Smooth muscle cell (in vitro differentiated cells): Measurements from ENCODE around the gene HUS1. TPM values are rescaled to one million over a fixed set of nuclear protein-coding genes. Genes with fewer than 3 reads are reported as not detected.
A peak's percentile ranks its signal among the peaks of the same experiment; 100 is the strongest.

Experiments
- DNase-seq: peaks from one replicate; lab custom pipeline; 2025; ENCODE audit not compliant: unreplicated experiment; lab: John Stamatoyannopoulos, UW
- H2AFZ ChIP-seq: fragments of 200-600 bp; sonication (generic); 2 replicates; pipeline ENCODE4 v1.6.0; 2016; ENCODE audit warnings: antibody characterized with exemption, low read depth, mild to moderate bottlenecking
- H3F3A ChIP-seq: fragments of 200-600 bp; sonication (generic); 2 replicates; pipeline ENCODE4 v1.6.0; 2017; ENCODE audit warnings: antibody characterized with exemption, low read depth
- H3K27ac ChIP-seq: fragments of 200-600 bp; sonication (generic); 2 replicates; pipeline ENCODE4 v1.5.1; 2016; ENCODE audit warnings: low read depth, mild to moderate bottlenecking
- H3K27me3 ChIP-seq: fragments of 200-600 bp; sonication (generic); 2 replicates; pipeline ENCODE4 v1.6.1; 2016; ENCODE audit warnings: low read depth, mild to moderate bottlenecking
- H3K36me3 ChIP-seq: fragments of 200-600 bp; sonication (generic); 2 replicates; pipeline ENCODE4 v1.5.1; 2016; ENCODE audit warnings: low read depth
- H3K4me1 ChIP-seq: fragments of 200-600 bp; sonication (generic); 2 replicates; pipeline ENCODE4 v1.5.1; 2016; ENCODE audit warnings: low read depth
- H3K4me2 ChIP-seq: fragments of 200-600 bp; sonication (generic); 2 replicates; pipeline ENCODE4 v1.6.0; 2016; ENCODE audit warnings: mild to moderate bottlenecking
- H3K4me3 ChIP-seq: fragments of 200-600 bp; sonication (generic); 2 replicates; pipeline ENCODE4 v1.5.1; 2016; ENCODE audit warnings: mild to moderate bottlenecking
- H3K79me2 ChIP-seq: fragments of 200-600 bp; sonication (generic); 2 replicates; pipeline ENCODE4 v1.6.0; 2016; ENCODE audit warnings: low read depth, mild to moderate bottlenecking
- H3K9ac ChIP-seq: fragments of 200-600 bp; sonication (generic); 2 replicates; pipeline ENCODE4 v1.6.0; 2016; ENCODE audit warnings: low read depth
- H3K9me3 ChIP-seq: fragments of 200-600 bp; sonication (generic); replicated peaks from 2 replicates; pipeline ENCODE4 v1.5.1; 2016; ENCODE audit warnings: low read depth
- H4K20me1 ChIP-seq: fragments of 200-600 bp; sonication (generic); 2 replicates; pipeline ENCODE4 v1.6.0; 2016; ENCODE audit warnings: low read depth
- WGBS: methylation state at CpG from one replicate; pipeline ENCODE4 v1.1.7; 2016; ENCODE audit warnings: low lambda C conversion rate; 5-methylcytosine and 5-hydroxymethylcytosine counted together
- polyA plus RNA-seq: library from polyadenylated mRNA; unstranded; fragments of >200 nt; fragmentation: Nextera tagmentation; extraction: Ambion mirVana; gene quantifications from 2 replicates; pipeline ENCODE4 v1.2.1, GENCODE V29; 2016
- total RNA-seq: library from RNA; depleted of rRNA; stranded (reverse); fragments of >200 nt; gene quantifications from 2 replicates; pipeline ENCODE4 v1.2.3, GENCODE V29; 2014
- TF ChIP-seq, protein P1 (sequence below): fragments of 200-600 bp; sonication (generic); IDR thresholded peaks from 2 replicates; pipeline ENCODE4 v1.5.1; 2017; ENCODE audit warnings: borderline replicate concordance, mild to moderate bottlenecking, antibody characterized with exemption; ENCODE audit not compliant: insufficient read depth, poor library complexity, severe bottlenecking

Gene HUS1
- total and polyA plus RNA-seq, 2 experiments from 2014 or later, result 13.2 to 35.8 TPM

DNA sequence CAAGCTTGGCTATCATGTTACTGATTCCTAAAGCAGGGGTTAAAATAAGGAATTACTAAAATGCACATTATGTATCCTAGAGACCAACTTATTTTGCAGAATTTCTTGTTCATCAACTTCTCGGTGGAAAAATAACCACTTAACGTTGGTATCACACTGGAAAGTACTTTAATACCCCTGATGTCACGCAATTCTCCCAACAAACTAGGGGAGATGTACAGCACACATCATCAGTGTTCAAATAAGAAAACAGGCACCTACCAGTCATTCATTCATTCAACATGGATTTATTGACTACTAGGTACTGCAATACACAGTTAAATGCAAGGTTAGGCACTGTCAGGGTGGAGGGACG, 648 bp downstream of the HUS1 start:
- Histone ChIP-seq H3K79me2 (peaks cover 9% of the 10 kb centered on the region), H3F3A (peaks cover 10% of the 10 kb centered on the region), H3K27ac (peak overlapping the region; percentile 67), H3K9me3 (no peaks in the 10 kb centered on the region), H4K20me1 (no peaks in the 10 kb centered on the region), H3K4me3 (peak overlapping the region; percentile 85), H3K36me3 (peaks cover 14% of the 10 kb centered on the region), H3K4me2 (peak overlapping the region; percentile 100), H3K9ac (peak overlapping the region; percentile 88), H3K4me1 (peaks cover 8% of the 10 kb centered on the region), H2AFZ (peak overlapping the region; percentile 56), H3K27me3 (no peaks in the 10 kb centered on the region)
- TF ChIP-seq, protein P1, sequence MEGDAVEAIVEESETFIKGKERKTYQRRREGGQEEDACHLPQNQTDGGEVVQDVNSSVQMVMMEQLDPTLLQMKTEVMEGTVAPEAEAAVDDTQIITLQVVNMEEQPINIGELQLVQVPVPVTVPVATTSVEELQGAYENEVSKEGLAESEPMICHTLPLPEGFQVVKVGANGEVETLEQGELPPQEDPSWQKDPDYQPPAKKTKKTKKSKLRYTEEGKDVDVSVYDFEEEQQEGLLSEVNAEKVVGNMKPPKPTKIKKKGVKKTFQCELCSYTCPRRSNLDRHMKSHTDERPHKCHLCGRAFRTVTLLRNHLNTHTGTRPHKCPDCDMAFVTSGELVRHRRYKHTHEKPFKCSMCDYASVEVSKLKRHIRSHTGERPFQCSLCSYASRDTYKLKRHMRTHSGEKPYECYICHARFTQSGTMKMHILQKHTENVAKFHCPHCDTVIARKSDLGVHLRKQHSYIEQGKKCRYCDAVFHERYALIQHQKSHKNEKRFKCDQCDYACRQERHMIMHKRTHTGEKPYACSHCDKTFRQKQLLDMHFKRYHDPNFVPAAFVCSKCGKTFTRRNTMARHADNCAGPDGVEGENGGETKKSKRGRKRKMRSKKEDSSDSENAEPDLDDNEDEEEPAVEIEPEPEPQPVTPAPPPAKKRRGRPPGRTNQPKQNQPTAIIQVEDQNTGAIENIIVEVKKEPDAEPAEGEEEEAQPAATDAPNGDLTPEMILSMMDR, result no peak
- no peak for DNase-seq
- 25% methylated on average over 4 of the region's 4 CpGs for WGBS

DNA sequence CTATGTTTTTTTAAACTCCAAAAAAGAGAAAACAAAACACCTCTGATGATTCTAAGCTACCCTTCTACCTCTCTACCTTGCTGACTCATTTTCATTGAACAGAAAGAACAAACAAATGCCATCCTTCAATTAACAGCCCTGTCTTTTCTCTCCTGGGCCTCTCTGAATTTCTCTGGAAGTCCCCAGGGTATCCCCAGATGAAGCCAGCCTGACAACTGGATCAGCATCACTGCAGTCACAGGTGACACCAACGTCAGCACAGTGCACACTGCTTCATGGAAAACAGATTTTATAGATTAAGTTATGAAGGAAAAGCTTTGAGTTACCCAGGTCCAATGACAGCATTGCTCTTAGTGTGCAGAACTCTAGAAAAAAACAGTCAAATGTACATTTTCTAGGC, 5.7 kb downstream of the HUS1 start:
- Histone ChIP-seq H4K20me1 (no peaks in the 10 kb centered on the region), H3K4me2 (no peak overlapping the region), H3K27me3 (no peaks in the 10 kb centered on the region), H3K4me1 (peaks cover 6% of the 10 kb centered on the region), H3K79me2 (peaks cover 9% of the 10 kb centered on the region), H3K9me3 (no peaks in the 10 kb centered on the region), H3F3A (no peaks in the 10 kb centered on the region), H2AFZ (no peak overlapping the region), H3K36me3 (peaks cover 22% of the 10 kb centered on the region), H3K27ac (no peak overlapping the region), H3K4me3 (no peak overlapping the region), H3K9ac (no peak overlapping the region)
- DNase-seq, result no peak
- WGBS, result 95% methylated on average over 1 of the region's 1 CpG
- TF ChIP-seq, protein P1, result no peak

DNA sequence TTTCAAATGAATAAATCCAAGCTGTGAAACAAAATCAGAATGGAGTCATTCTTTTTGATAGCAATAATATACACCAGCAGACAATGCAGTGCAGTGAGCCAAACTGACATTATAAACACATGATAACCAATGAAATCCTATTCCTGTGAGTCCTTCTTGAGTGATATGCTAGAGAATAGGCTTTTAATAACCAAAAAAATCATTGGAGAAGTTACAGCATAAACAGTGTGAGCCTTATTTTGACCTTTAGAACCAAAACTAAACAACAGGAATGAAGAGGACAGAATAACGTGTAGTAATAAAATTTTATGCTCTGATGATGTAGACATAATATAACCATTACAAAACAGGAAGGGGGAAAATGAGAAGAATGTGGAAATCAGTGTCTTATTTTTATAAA, 8.7 kb downstream of the HUS1 start:
- TF ChIP-seq, protein P1, result no peak
- Histone ChIP-seq H3K27me3 (no peaks in the 10 kb centered on the region), H3F3A (no peaks in the 10 kb centered on the region), H3K4me3 (no peak overlapping the region), H3K4me2 (no peak overlapping the region), H2AFZ (no peak overlapping the region), H3K79me2 (no peaks in the 10 kb centered on the region), H3K9me3 (no peaks in the 10 kb centered on the region), H3K27ac (no peak overlapping the region), H3K4me1 (no peaks in the 10 kb centered on the region), H3K36me3 (peaks cover 19% of the 10 kb centered on the region), H3K9ac (no peak overlapping the region), H4K20me1 (no peaks in the 10 kb centered on the region)
- no peak for DNase-seq
- 93% methylated on average over 1 of the region's 1 CpG for WGBS

DNA sequence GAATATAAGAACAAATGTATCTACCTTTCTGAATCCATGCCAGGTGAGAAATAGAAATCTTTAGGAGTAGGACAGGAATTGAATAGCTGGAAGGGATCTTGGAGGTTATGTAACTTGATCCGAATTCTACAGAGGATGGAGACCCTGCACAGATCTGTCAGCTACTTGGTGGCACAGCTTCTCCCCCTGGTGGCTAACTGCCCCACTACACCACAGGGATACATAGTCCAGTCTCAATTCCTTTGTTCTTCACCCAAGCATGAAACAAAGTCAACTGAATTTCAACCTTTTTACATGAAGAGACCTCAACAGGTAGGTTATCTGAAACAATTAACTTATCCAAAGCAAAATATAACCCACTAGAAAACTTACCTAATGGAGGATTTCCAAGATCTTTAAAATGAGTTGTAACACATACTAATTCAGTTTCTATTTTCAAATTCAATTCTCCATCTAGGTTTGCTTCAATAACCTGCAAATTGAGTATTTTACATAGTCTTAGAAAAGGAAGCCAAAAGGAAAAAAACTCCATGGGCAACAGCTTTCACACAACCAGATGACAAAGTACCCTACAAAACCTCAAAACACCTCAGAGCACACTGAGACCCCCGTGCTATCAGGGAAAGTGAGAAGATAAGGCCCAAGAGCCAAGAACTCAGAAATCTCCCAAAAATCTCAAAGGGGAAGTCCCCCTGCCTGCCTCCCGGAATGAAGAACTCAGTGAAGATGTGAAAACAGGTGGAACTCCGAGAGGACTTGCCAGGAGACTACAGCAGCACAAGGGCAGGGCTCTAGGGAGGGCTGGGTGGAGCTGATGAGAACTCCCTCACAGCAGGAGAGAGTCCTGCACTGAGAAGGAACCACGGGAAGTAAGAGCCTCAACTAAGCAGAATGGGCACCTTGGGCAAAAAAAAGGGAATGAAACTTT, 10.3 kb downstream of the HUS1 start:
- Histone ChIP-seq H2AFZ (no peak overlapping the region), H3K27me3 (no peaks in the 10 kb centered on the region), H3K9me3 (no peaks in the 10 kb centered on the region), H3K4me2 (no peak overlapping the region), H4K20me1 (no peaks in the 10 kb centered on the region), H3K79me2 (no peaks in the 10 kb centered on the region), H3F3A (no peaks in the 10 kb centered on the region), H3K27ac (no peak overlapping the region), H3K9ac (no peak overlapping the region), H3K4me3 (no peak overlapping the region), H3K4me1 (no peaks in the 10 kb centered on the region), H3K36me3 (peaks cover 30% of the 10 kb centered on the region)
- peak; percentile 1 for DNase-seq
- TF ChIP-seq, protein P1, result peak; percentile 92
- 75% methylated on average over 5 of the region's 5 CpGs for WGBS
